Immature natural killer cell (primary cell): ENCODE data around the gene CLCN1. TPM values are rescaled to one million over a fixed set of nuclear protein-coding genes. Genes with fewer than 3 reads are reported as not detected.
"Not testable (repeated sequence)": the region's sequence is repeated elsewhere in the genome, so short reads cannot be mapped to it uniquely, and the experiment has no call there.

Experiments used
- DNase-seq, 3 donors: peaks; one replicate each; pipeline ENCODE4 v3.0.0; 2022; ENCODE audit warnings: mixed read lengths in 1 of 3
- H3K27ac Mint-ChIP-seq, 6 donors: one replicate each; pipeline ENCODE4 v1.8.0; 2020; ENCODE audit warnings: mixed read lengths in 6 of 6, mild to moderate bottlenecking in 5 of 6, inconsistent platforms in 4 of 6, moderate library complexity in 3 of 6
- H3K27me3 Mint-ChIP-seq, 3 donors: one replicate each; pipeline ENCODE4 v1.8.0; 2020 to 2021; ENCODE audit warnings: low read depth in 3 of 3, mild to moderate bottlenecking in 3 of 3, mixed read lengths in 3 of 3, moderate library complexity in 3 of 3, inconsistent platforms in 1 of 3
- H3K36me3 Mint-ChIP-seq, 3 donors: one replicate each; pipeline ENCODE4 v1.8.0; 2020; ENCODE audit warnings: mixed read lengths in 3 of 3, inconsistent platforms in 2 of 3, mild to moderate bottlenecking in 2 of 3
- H3K4me1 Mint-ChIP-seq, 2 donors: one replicate each; pipeline ENCODE4 v1.8.0; 2020; ENCODE audit warnings: inconsistent platforms in 2 of 2, mild to moderate bottlenecking in 2 of 2, mixed read lengths in 2 of 2, moderate library complexity in 1 of 2
- H3K4me3 Mint-ChIP-seq, 5 donors: one replicate each; pipeline ENCODE4 v1.8.0; 2020; ENCODE audit warnings: mild to moderate bottlenecking in 5 of 5, mixed read lengths in 5 of 5, inconsistent platforms in 3 of 5, moderate library complexity in 3 of 5
- H3K9me3 Mint-ChIP-seq, 6 donors: one replicate each; pipeline ENCODE4 v1.8.0; 2020; ENCODE audit warnings: mild to moderate bottlenecking in 6 of 6, mixed read lengths in 6 of 6, inconsistent platforms in 4 of 6, moderate library complexity in 3 of 6
- polyA plus RNA-seq, 3 donors: library from polyadenylated mRNA; unstranded; fragments of 300-500 nt; fragmentation: Illumina TruSeq; gene quantifications; one replicate each; pipeline ENCODE4 v1.2.3, GENCODE V29; 2021

CLCN1 gene
- polyA plus RNA-seq, 3 donors from 2014 or later, result 0.07 TPM; not detected in 2

- H3K36me3 Mint-ChIP-seq, result peaks cover 0 to 15% (median 7%) of the 10 kb centered on the region in 3 donors
- H3K4me3 Mint-ChIP-seq, result no peak overlapping the region
- H3K27me3 Mint-ChIP-seq, result no peaks in the 10 kb centered on the region
- H3K27ac Mint-ChIP-seq, result peak overlapping the region in 2 of 6 donors; percentile 52 to 61
- H3K4me1 Mint-ChIP-seq, result peaks cover 17 to 21% of the 10 kb centered on the region in 2 donors
- H3K9me3 Mint-ChIP-seq, result no peaks in the 10 kb centered on the region
- DNase-seq, result no peak
These were observed 74.3 kb downstream of the CLCN1 start for GRCh38 chr7:143390104-143390772.

- Mint-ChIP-seq H3K4me1 (peaks cover 20 to 26% of the 10 kb centered on the region in 2 donors), H3K4me3 (no peak overlapping the region), H3K9me3 (no peaks in the 10 kb centered on the region), H3K27me3 (no peaks in the 10 kb centered on the region), H3K36me3 (peaks cover 0 to 15% (median 7%) of the 10 kb centered on the region in 3 donors), H3K27ac (peak overlapping the region in 1 of 6 donors; percentile 48)
- DNase-seq, result no peak
These were observed 74.9 kb downstream of the CLCN1 start for GRCh38 chr7:143390773-143391317.

- no peak for DNase-seq
- no peak overlapping the region for H3K4me3 Mint-ChIP-seq
- peaks cover 0 to 1% (median 0%) of the 10 kb centered on the region in 3 donors for H3K27me3 Mint-ChIP-seq
- H3K36me3 Mint-ChIP-seq, result peaks cover 0 to 15% (median 7%) of the 10 kb centered on the region in 3 donors
- H3K9me3 Mint-ChIP-seq, result no peaks in the 10 kb centered on the region
- peaks cover 20 to 26% of the 10 kb centered on the region in 2 donors for H3K4me1 Mint-ChIP-seq
- no peak overlapping the region for H3K27ac Mint-ChIP-seq
These were observed 75.8 kb downstream of the CLCN1 start for GRCh38 chr7:143391462-143392404.

GRCh38 chr7:143392427-143392826 is 76.5 kb downstream of the CLCN1 start:
- peaks cover 20 to 26% of the 10 kb centered on the region in 2 donors for H3K4me1 Mint-ChIP-seq
- peaks cover 0 to 15% (median 7%) of the 10 kb centered on the region in 3 donors for H3K36me3 Mint-ChIP-seq
- DNase-seq, H3K9me3 Mint-ChIP-seq, H3K27me3 Mint-ChIP-seq, H3K27ac Mint-ChIP-seq, H3K4me3 Mint-ChIP-seq: not testable (repeated sequence)

GRCh38 chr7:143392875-143393266 is 77.0 kb downstream of the CLCN1 start:
- peaks cover 20 to 26% of the 10 kb centered on the region in 2 donors for H3K4me1 Mint-ChIP-seq
- no peaks in the 10 kb centered on the region for H3K9me3 Mint-ChIP-seq
- H3K27me3 Mint-ChIP-seq, result peaks cover 0 to 1% (median 0%) of the 10 kb centered on the region in 3 donors
- DNase-seq, result no peak
- no peak overlapping the region for H3K4me3 Mint-ChIP-seq
- no peak overlapping the region for H3K27ac Mint-ChIP-seq
- H3K36me3 Mint-ChIP-seq, result peaks cover 0 to 15% (median 7%) of the 10 kb centered on the region in 3 donors

GRCh38 chr7:143393267-143394041 is 77.5 kb downstream of the CLCN1 start:
- no peak overlapping the region for H3K4me3 Mint-ChIP-seq
- H3K4me1 Mint-ChIP-seq, result peaks cover 20 to 26% of the 10 kb centered on the region in 2 donors
- H3K36me3 Mint-ChIP-seq, result peaks cover 0 to 15% (median 7%) of the 10 kb centered on the region in 3 donors
- peak overlapping the region in 2 of 6 donors; percentile 8 to 59 for H3K27ac Mint-ChIP-seq
- peaks cover 0 to 1% (median 0%) of the 10 kb centered on the region in 3 donors for H3K27me3 Mint-ChIP-seq
- no peak for DNase-seq
- no peaks in the 10 kb centered on the region for H3K9me3 Mint-ChIP-seq

DNA sequence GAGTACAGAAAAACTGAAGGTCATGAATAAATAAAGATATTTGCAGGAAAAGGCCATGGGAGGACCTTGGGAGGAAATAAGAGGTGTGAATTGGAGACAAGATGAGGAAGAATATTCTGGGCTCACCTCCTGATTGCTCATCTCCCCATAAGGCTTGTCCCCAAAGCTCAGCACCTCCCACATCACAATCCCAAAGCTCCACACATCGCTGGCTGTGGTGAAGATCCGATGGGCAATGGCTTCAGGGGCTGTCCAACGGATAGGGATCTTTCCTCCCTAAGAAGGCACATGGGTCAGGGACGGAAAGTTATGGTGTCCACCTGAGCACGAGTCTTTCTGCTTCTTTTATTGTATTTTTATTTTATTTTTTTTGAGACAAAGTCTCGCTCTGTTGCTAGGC is 78.2 kb downstream of the CLCN1 start:
- Mint-ChIP-seq H3K4me3 (no peak overlapping the region), H3K4me1 (peaks cover 19 to 25% of the 10 kb centered on the region in 2 donors), H3K27me3 (peaks cover 0 to 1% (median 0%) of the 10 kb centered on the region in 3 donors), H3K9me3 (no peaks in the 10 kb centered on the region), H3K27ac (peak overlapping the region in 2 of 6 donors; percentile 8 to 59), H3K36me3 (peaks cover 0 to 15% (median 7%) of the 10 kb centered on the region in 3 donors)
- DNase-seq, result no peak

- peak overlapping the region in 1 of 5 donors; percentile 62 for H3K4me3 Mint-ChIP-seq
- no peaks in the 10 kb centered on the region for H3K9me3 Mint-ChIP-seq
- H3K27me3 Mint-ChIP-seq, result peaks cover 0 to 1% (median 0%) of the 10 kb centered on the region in 3 donors
- peak overlapping the region in 2 of 6 donors; percentile 51 to 59 for H3K27ac Mint-ChIP-seq
- peaks cover 0 to 11% (median 5%) of the 10 kb centered on the region in 3 donors for H3K36me3 Mint-ChIP-seq
- DNase-seq, result no peak
- H3K4me1 Mint-ChIP-seq, result peaks cover 18% of the 10 kb centered on the region in 2 donors
These were observed 78.9 kb downstream of the CLCN1 start for GRCh38 chr7:143394777-143395176.

DNA sequence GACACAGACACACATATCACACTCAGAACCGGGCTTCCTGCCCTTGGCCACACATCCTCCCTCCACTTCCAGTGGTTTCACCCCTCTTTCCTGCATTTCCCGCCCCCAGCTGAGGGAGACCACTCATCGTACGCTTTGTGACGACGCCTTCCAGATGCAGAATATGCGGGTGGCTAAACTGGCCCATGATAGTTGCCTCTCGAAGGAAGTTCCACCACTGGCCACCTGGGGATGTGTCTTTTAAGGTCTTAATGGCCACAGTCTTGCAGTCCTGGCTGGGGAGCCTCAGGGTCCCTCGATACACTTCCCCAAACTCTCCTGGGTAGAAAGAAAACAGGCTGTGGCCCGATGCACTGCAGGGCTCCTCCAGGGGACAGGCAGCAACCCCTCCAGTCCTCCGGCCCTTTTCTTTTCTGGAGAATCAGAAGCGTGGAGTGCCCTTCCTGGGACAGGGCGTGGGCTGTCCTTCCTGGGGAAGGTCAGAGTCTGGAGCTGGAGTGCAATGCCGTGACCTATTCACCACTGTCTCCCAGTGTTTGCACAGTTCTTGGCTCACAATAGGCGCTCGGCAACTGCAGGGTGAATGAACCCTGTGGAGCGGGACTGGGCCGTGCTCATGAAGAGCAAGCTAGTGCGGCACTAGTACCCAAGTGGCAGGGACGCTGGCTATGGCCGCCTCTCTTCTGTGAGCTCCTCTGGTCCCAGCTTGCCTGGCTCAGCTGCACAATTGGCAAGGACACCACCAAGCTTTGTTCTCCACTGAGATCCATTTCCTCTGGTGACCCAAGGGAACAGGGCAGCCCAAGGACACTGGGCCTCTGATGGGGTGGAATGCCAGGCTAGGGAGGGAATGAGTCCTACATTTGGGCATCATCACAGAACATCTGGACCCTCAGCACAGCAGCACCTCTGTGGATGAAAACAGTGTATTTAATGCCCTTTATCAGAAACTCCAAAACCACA is 79.6 kb downstream of the CLCN1 start:
- Mint-ChIP-seq H3K27ac (peak overlapping the region in 4 of 6 donors; percentile 8 to 59 (median 38)), H3K27me3 (peaks cover 0 to 1% (median 0%) of the 10 kb centered on the region in 3 donors), H3K36me3 (peaks cover 0 to 4% (median 0%) of the 10 kb centered on the region in 3 donors), H3K4me1 (peaks cover 14 to 15% of the 10 kb centered on the region in 2 donors), H3K4me3 (peak overlapping the region; percentile 7 to 62 (median 13)), H3K9me3 (no peaks in the 10 kb centered on the region)
- DNase-seq, result no peak

- no peak for DNase-seq
- H3K27me3 Mint-ChIP-seq, result peaks cover 0 to 1% (median 0%) of the 10 kb centered on the region in 3 donors
- H3K9me3 Mint-ChIP-seq, result no peaks in the 10 kb centered on the region
- H3K36me3 Mint-ChIP-seq, result peaks cover 0 to 4% (median 0%) of the 10 kb centered on the region in 3 donors
- H3K4me3 Mint-ChIP-seq, result no peak overlapping the region
- no peak overlapping the region for H3K27ac Mint-ChIP-seq
- H3K4me1 Mint-ChIP-seq, result peaks cover 14 to 15% of the 10 kb centered on the region in 2 donors
These were observed 80.3 kb downstream of the CLCN1 start for GRCh38 chr7:143396182-143396581.

- Mint-ChIP-seq H3K27ac (peak overlapping the region in 2 of 6 donors; percentile 7 to 35), H3K9me3 (no peaks in the 10 kb centered on the region), H3K4me3 (no peak overlapping the region), H3K36me3 (peaks cover 0 to 4% (median 0%) of the 10 kb centered on the region in 3 donors), H3K4me1 (peaks cover 14 to 15% of the 10 kb centered on the region in 2 donors), H3K27me3 (peaks cover 0 to 1% (median 0%) of the 10 kb centered on the region in 3 donors)
- no peak for DNase-seq
These were observed 81.0 kb downstream of the CLCN1 start for GRCh38 chr7:143396625-143397556.
